IMR-90 (cell line): ENCODE measurements around the gene MICB.

Experiments used
- CEBPB ChIP-seq: IDR thresholded peaks from 2 replicates; pipeline ENCODE4 v1.6.1; 2012; ENCODE audit warnings: low read depth, low read length, improper control_type of control experiment
- MAFK ChIP-seq: IDR thresholded peaks from 2 replicates; pipeline ENCODE4 v1.6.1; 2012; ENCODE audit warnings: low read depth, low read length, improper control_type of control experiment
- MXI1 ChIP-seq: IDR thresholded peaks from 2 replicates; pipeline ENCODE4 v1.6.1; 2012; ENCODE audit warnings: low read depth, mild to moderate bottlenecking, low read length, moderate library complexity, borderline replicate concordance
- POLR2A ChIP-seq: IDR thresholded peaks from 2 replicates; pipeline ENCODE4 v1.6.1; 2012; ENCODE audit warnings: mild to moderate bottlenecking, low read depth, low read length
- SMC3 ChIP-seq: fragments of 150-350 bp; IDR thresholded peaks from 2 replicates; pipeline ENCODE4 v1.6.1; 2016; ENCODE audit warnings: low read depth, mild to moderate bottlenecking, antibody characterized with exemption, low read length, moderate library complexity
- TF ChIP-seq, protein P1 (sequence below): conservative IDR thresholded peaks from 2 replicates; pipeline ENCODE4 v1.5.1; 2012; ENCODE audit warnings: mild to moderate bottlenecking, low read depth, low read length, improper control_type of control experiment

DNA sequence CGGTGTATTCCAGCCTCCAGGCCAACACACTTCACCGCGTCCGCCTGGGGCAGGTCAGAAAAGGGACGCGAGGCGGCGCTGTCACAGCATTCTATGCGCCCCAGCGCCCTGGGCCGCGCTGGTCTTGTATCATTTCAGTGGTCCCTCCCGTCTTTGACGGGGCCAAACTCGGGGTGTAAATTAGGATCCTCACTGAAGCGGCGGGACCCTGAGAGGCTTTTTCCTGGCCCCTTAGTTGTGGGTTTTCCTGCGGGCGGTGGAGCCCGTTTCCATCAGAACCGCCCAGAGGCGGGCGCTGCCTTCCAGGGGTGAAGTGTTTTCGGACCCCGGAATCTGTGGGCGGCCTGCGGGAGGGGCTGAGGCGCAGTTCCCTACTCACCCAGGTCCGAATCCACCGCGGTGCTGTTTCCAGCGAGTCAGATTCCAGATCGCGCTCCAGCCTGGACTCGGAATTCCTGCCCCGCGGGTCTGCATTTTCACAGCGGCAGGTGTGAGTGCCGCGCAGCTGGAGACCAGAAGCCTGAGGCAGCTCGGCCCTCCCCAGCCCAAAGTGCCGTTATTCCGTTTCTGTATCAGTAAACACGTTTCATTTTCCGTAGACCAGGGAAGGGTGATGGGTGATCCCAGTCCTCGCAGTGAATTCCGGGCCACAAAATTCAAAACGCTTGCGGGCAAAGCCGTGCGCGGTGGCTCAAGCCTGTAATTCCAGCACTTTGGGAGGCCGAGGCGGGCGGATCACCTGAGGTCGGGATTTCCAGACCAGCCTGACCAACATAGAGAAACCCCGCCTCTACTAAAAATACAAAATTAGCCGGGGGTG is 3.9 kb upstream of the MICB start:
- TF ChIP-seq, protein P1, sequence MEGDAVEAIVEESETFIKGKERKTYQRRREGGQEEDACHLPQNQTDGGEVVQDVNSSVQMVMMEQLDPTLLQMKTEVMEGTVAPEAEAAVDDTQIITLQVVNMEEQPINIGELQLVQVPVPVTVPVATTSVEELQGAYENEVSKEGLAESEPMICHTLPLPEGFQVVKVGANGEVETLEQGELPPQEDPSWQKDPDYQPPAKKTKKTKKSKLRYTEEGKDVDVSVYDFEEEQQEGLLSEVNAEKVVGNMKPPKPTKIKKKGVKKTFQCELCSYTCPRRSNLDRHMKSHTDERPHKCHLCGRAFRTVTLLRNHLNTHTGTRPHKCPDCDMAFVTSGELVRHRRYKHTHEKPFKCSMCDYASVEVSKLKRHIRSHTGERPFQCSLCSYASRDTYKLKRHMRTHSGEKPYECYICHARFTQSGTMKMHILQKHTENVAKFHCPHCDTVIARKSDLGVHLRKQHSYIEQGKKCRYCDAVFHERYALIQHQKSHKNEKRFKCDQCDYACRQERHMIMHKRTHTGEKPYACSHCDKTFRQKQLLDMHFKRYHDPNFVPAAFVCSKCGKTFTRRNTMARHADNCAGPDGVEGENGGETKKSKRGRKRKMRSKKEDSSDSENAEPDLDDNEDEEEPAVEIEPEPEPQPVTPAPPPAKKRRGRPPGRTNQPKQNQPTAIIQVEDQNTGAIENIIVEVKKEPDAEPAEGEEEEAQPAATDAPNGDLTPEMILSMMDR, result peak; percentile 92
- no peak for TF ChIP-seq POLR2A
- no peak for TF ChIP-seq CEBPB
- TF ChIP-seq SMC3, result peak; percentile 81
- no peak for TF ChIP-seq MAFK
- no peak for TF ChIP-seq MXI1
